GM19238 (cell line): ENCODE measurements around the gene RFX2.

Source experiments
- DNase-seq: peaks from one replicate; pipeline ENCODE4 v3.0.0; 2011; ENCODE audit warnings: low spot score; ENCODE audit not compliant: insufficient read length

Gene RFX2

GRCh38 chr19:6060600-6061375 lies 49.5 kb downstream of the RFX2 start:
- no peak for DNase-seq

GRCh38 chr19:6059988-6060599 lies 50.2 kb downstream of the RFX2 start:
- DNase-seq: no peak

- no peak for DNase-seq
Observed at GRCh38 chr19:6059396-6059947, 50.8 kb downstream of the RFX2 start.

- no peak for DNase-seq
Observed at GRCh38 chr19:6058518-6059201, 51.6 kb downstream of the RFX2 start.

GRCh38 chr19:6057651-6058517 lies 52.4 kb downstream of the RFX2 start:
- no peak for DNase-seq

GRCh38 chr19:6056801-6057650 lies 53.3 kb downstream of the RFX2 start:
- DNase-seq: no peak

- DNase-seq: no peak
Observed at GRCh38 chr19:6056282-6056741, 54.0 kb downstream of the RFX2 start.

GRCh38 chr19:6055013-6055795 lies 55.1 kb downstream of the RFX2 start:
- DNase-seq: no peak

- DNase-seq: peak; percentile 86
Observed at GRCh38 chr19:6048793-6049405, 61.4 kb downstream of the RFX2 start.

GRCh38 chr19:6048348-6048747 lies 62.0 kb downstream of the RFX2 start:
- DNase-seq: no peak

- no peak for DNase-seq
Observed at GRCh38 chr19:6047741-6048251, 62.5 kb downstream of the RFX2 start.

- DNase-seq: no peak
Observed at GRCh38 chr19:6047256-6047655, 63.0 kb downstream of the RFX2 start.

GRCh38 chr19:6045108-6045507 lies 65.2 kb downstream of the RFX2 start:
- DNase-seq: no peak

GRCh38 chr19:6044056-6044805 lies 66.1 kb downstream of the RFX2 start:
- DNase-seq: no peak

GRCh38 chr19:6042776-6043726 lies 67.2 kb downstream of the RFX2 start:
- no peak for DNase-seq

GRCh38 chr19:6041991-6042481 lies 68.3 kb downstream of the RFX2 start:
- no peak for DNase-seq

GRCh38 chr19:6041071-6041470 lies 69.2 kb downstream of the RFX2 start:
- DNase-seq: no peak
